GM10266 (cell line): Measurements from ENCODE around the gene COPS2.

Experiments used
- DNase-seq: peaks from one replicate; pipeline ENCODE4 v3.0.0; 2012; ENCODE audit errors: extremely low spot score
- TF ChIP-seq, protein P1 (sequence below): IDR thresholded peaks from 2 replicates; pipeline ENCODE4 v1.5.1; 2012; ENCODE audit warnings: mild to moderate bottlenecking, low read depth; ENCODE audit not compliant: control insufficient read depth, insufficient read depth; ENCODE audit errors: missing control alignments

The COPS2 gene

DNA sequence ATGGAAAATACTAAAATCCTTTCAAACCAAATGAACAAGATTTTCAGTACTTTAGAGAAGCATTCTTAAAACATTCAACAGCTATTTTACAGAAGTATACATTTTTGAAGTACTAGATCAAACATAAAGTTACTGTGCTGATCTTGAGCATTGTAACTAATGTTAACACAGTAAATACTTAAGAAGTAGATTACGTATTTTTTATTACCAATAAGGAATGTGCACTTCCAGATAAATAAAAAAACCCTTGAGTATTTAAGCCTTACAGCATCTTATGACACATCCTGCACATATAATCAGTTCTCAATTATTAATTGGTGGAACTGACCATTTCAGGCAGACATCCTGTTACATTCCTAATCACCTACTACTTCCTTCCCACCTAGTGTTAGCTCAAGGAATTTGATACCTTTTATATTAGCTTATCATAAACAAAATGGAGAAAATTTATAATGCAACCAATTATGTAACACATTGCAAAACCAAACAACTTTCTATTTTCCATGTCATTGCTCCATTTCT lies 32.8 kb downstream of the COPS2 start:
- TF ChIP-seq, protein P1, sequence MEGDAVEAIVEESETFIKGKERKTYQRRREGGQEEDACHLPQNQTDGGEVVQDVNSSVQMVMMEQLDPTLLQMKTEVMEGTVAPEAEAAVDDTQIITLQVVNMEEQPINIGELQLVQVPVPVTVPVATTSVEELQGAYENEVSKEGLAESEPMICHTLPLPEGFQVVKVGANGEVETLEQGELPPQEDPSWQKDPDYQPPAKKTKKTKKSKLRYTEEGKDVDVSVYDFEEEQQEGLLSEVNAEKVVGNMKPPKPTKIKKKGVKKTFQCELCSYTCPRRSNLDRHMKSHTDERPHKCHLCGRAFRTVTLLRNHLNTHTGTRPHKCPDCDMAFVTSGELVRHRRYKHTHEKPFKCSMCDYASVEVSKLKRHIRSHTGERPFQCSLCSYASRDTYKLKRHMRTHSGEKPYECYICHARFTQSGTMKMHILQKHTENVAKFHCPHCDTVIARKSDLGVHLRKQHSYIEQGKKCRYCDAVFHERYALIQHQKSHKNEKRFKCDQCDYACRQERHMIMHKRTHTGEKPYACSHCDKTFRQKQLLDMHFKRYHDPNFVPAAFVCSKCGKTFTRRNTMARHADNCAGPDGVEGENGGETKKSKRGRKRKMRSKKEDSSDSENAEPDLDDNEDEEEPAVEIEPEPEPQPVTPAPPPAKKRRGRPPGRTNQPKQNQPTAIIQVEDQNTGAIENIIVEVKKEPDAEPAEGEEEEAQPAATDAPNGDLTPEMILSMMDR = no peak
- DNase-seq = no peak

DNA sequence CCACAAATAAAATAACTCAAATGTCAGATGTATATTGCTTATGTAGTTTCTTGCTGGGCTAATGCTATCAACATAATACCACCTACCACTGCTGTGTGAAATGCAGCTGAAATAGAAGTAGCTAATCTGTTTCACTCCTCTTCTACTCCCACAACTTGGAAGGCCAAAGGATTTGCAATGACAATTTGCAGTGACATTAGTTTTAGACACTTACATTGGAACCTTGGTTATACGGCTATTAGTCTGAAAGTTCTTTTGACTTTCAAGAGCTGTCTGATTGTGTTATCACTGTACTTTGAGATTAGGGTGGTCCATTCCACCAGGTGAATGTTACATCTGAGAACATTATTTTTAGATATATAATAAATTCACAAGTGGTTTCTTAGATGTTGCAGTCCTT lies 33.5 kb downstream of the COPS2 start:
- TF ChIP-seq, protein P1 = no peak
- DNase-seq = no peak

DNA sequence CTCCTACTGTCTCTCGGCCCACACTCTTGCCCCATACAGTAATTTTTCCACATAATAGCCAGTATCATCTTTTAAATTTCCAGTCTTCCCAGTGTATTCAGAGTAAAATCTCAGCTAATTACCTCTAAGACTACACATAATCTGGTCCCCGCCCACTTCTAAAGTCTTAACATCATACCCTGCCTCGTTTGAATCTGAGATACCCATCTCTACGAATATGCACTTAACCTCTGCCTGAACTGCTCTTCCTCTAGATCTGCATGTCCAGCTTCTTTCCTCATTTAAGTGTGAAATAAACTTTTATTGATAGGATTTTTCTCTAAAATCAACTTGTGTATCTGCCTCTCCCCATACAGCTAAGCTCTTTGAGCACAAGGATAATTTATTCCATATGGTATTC lies 34.6 kb downstream of the COPS2 start:
- no peak for DNase-seq

DNA sequence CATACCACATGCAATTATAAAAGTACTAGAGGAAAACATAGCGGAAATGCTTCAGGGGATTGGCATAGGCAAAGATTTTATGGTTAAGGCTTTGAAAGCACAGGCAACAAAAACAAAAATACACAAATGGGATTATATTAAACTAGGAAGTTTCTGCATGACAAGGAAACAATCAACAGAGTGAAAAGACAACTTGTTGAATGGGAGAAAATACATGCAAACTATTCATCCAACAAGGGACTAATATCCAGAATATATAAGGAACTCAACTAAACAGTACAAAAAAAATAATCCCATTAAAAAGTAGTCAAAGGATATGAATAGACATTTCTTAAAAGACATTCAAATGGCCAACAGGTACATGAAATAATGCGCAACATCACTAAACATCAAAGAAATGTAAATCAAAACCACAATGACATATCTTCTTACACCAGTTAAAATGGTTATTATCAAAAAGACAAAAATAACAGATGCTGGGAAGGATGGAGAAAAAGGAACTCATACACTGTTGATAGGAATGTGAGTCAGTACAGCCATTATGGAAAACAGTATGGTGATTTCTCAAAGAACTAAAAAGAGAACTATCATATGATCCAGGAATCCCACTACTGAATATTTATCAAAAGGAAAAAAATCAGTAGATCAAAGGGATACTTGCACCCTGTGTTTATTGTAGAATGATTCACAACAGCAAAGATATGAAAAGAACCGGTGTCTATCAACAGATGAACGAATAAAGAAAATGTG lies 39.1 kb downstream of the COPS2 start:
- TF ChIP-seq, protein P1 = no peak
- DNase-seq = no peak

More for the DNA sequence above, 34.6 kb downstream of the COPS2 start:
- TF ChIP-seq, protein P1 = no peak

DNA sequence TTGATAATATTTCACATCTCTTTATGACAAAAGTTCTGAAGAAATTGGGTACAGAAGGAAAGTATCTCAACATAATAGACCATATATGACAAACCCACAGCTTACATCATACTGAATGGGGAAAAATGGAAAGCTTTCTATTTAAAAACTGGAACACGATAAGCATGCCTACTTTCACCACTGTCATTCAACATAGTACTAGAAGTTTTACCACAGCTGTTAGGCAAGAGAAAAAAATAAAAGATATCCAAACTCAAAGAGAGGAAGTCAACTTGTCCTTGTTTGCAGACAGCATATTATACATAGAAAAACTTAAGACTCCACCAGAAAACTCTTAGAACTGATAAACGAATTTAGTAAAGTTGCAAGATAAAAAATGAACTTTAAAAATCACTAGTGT lies 40.3 kb downstream of the COPS2 start:
- DNase-seq = no peak
- TF ChIP-seq, protein P1 = no peak

DNA sequence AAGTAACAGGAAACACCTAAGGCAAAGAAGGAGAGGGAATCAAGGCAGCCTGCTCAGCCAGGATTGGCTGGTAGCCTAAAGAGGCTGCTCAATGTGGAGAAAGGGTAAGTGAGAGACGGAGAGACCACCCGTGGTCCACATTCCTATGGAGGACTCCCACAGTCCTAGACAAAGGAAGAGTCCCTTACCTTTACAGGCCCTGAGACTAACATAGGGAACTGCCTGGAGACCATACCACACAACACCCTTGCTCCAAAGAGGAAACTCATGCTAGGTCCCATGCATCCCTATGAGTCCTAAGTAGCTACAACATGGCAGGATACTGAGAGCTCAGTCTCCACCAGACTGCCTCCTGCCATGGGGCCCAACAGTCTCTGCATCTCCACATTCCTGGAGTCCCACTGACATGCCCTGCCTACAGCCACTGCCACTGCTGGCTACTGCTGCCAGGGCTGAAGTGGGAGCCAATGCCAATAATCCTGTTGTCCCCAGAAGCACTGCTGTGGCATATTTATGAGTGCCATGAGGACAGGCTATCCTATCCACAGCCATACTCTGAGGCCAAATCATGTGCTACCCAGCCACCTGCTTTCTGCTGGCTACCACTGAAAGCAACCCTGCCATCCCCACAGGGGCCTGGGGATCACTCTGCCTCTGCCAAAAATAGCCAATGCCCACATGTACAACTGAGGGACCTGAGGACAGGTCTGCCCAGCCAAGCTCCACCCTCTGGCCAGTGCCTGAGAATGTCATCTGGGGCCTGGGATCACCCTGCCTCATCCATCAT lies 45.0 kb downstream of the COPS2 start:
- TF ChIP-seq, protein P1 = no peak
- DNase-seq = no peak

DNA sequence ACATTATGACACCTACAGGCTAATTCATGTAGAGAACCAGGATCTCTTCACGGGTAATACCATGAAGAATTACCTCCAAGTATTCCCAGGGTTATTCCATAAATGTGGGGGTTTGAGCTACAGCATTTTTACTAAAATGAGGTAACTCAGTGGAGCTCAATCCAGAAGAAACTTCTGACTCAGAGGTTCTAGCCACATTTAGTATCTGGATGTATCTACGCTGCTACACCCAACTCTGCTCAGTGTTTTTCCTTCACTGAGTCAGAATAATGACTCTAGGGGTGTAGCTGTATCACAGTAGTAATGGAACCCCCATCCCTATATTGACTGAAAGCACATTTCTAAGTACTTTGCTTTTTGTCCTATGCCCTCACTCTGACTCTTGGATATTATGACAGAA lies 52.4 kb downstream of the COPS2 start:
- TF ChIP-seq, protein P1 = no peak

More for the DNA sequence above, 52.4 kb downstream of the COPS2 start:
- DNase-seq = no peak
